Measurements from ENCODE around the gene SHC3.

Gene SHC3

DNA sequence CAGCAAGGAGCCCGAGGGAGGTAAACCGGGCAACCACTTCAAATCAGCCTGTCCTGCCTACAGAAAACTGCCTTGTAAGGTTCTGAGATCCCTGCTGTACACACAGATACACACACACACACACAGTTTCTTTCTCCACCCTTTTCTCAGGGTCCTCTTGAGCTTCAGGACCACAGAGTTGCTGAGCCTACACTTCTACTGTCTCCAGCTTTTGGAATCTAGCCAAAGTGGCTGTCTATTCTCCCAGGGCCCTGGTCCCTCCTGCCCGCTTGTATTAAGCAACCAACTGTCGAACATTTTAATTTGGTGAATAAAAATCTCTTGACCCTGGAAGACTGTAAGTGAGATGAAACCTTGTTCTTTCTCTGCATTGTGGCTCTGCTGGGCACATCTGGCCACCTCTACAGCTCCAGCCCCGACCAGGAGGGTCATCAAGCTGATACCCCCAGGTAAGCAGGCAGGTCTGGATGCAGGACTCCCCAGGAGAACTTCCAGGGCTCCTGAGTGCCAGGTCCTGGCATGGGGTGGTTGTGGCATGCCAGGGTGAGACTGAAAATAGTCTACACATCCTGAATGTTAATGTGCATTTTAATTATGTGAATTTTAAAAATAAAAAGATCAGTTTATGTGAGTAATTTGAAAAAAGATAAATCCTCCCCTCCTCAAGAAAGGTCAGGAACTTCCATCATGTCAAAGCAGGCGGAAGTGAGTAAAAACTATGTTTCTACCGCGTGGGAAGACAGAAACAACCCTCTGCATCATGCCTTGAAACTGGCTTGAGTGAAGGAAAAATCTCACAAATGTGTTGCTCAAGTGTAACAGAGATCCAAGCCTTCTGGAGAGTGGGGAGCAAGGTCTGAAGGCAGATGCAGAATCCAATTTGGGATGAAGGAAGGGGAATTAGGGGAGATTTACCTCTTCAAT lies 202.4 kb downstream of the SHC3 start:
- no peak for DNase-seq

- DNase-seq, result no peak
These were observed 204.0 kb downstream of the SHC3 start for GRCh38 chr9:88974641-88975040.

- DNase-seq, result no peak
These were observed 205.2 kb downstream of the SHC3 start for GRCh38 chr9:88973281-88974045.

GRCh38 chr9:88972401-88972800 lies 206.2 kb downstream of the SHC3 start:
- no peak for DNase-seq

DNA sequence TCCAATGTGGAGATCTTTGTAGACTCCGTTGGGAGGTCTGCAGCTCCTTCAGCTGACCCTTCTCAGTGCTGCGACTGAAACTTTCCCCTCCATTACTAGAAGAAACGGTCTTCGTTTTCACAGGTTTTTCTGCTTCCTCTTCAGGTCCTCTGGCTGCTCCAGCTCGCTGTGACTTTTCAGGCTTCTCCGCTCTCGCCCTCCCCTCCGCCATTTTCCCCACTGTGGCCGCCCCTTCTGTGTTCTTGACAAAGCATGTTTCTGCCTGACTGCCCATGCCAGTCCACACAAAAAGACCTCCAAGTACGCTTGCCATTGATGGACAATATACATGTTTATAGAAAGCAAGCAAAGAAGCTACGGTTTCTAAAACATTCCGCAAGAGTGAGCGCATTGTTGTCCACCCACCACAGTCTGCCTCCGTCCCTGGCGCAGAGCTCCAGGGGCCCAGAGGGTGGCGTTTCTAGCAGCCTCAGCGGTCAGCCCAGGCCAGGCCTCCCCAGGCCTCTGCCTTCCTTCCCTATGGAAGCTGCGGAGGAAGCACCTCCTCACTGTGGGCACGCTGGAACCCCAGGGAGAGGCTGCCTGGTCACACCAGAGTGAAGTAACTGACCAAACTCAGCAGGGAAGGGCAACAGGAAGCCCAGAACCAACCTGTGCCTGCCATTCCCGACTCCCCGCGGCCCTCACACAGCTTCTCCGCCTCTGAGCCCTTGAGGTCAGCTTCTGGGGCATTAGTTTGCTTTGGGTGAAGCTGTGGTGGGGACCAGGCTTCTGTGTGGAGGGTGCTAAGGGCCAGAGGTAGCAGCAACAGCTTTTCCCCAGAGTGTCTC lies 207.3 kb downstream of the SHC3 start:
- DNase-seq, result no peak

GRCh38 chr9:88969646-88970373 lies 208.8 kb downstream of the SHC3 start:
- no peak for DNase-seq

DNA sequence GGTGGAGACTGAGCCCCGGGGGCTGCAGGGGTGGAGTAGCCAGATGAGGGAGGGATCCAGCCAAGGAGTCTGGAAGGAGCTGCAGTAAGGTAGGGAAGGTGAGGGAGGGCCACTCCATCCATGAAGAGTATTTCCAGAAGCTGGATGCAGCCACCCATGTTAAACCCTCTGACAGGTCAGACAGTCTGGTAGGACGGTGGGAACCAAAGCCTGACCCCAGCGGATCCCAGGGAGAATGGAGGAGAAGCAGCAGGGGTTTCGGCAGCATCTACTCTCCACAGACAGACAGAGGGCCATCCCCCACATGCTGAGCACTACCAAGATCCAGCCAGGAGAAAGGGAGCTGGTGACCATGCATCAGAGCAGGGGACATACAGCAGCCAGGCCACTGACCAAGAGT lies 209.8 kb downstream of the SHC3 start:
- no peak for DNase-seq

DNA sequence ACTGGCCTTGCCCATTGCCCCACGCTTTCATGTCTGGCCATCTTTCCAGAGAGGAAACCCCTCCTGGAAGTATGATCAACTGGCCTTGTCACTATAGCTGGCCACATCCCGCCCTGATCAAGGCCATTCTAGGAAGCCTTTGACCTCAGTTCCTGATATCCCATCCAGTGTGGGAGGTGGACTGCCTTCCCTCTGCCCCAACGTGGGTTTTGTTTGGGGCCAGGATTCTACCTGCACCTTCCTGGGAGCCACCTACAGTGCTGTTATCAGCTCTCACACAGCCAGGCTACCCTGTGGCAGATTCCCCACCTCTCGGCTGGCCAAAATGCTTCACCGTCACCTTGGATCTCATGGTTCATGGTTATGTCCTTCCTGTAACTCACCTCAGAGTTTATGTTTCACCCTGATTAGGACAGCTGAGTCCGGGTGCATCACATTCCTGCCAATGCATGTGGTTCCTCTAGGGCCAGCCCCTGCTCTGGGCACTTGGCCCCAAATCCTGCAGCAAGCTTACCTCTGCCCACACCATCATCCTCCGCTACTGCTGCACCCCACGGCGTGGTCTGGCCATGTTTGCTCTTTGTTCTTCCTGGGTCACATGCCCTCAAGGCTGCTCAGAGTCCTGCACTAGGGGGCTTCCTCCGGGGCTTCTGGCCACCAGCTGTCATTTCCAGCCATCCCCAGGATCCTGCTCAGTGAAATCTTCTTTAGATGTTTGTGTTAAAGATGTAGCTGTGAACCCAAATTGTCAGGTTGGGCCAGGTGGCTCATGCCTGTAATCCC lies 211.5 kb downstream of the SHC3 start:
- DNase-seq, result no peak

GRCh38 chr9:88965473-88965872 lies 213.1 kb downstream of the SHC3 start:
- DNase-seq, result no peak

- no peak for DNase-seq
These were observed 218.0 kb downstream of the SHC3 start for GRCh38 chr9:88960632-88961031.

DNA sequence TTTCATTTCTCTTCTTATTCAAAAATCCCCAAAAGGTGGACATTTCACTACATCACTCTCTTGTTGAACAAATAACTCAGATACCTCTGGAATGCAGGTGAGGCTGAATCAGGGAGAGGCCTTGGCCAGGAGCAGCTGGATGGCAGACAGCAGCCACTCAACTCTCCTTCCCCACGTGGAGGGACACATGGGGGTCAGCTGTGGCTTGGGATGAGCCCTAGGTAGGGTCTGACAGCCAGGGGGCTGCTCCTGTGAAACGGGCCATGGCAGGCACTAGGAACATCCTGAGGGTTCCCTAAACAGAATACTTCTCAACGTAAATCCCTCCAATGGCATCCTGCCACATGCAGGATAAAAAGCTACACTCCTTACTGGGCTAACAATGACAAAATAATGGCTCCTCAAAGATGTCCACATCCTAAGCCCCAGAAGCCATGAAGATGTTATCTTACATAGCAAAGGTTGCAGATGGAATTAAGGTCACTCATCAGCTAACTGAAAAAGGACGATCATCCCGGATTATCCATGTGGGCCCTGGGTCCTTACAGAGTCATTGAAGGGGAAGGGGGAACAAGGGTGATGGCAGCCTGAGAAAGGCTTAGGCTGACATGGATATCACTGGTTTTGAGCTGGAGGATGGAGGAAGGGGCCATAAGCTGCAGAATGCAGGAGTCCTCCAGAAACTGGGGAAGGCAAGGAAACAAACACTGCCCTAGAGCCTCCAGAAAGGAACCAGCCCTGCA lies 218.7 kb downstream of the SHC3 start:
- no peak for DNase-seq

GRCh38 chr9:88957526-88957925 lies 221.1 kb downstream of the SHC3 start:
- no peak for DNase-seq
